LNCaP clone FGC (cell line): ENCODE measurements around the gene KLHL13.

Source experiments
- DNase-seq: peaks from one replicate; pipeline ENCODE4 v3.0.0-alpha.2; 2011; ENCODE audit warnings: low read depth
- H3K4me3 ChIP-seq: 2 replicates; pipeline ENCODE4 v1.5.1; 2011; ENCODE audit warnings: mild to moderate bottlenecking, low read depth, low read length, control low read depth
- TF ChIP-seq, protein P1 (sequence below): IDR thresholded peaks from 2 replicates; pipeline ENCODE4 v1.5.1; 2012; ENCODE audit warnings: mild to moderate bottlenecking; ENCODE audit not compliant: control insufficient read depth, insufficient read depth; ENCODE audit errors: extremely low read depth

The KLHL13 gene, protein sequence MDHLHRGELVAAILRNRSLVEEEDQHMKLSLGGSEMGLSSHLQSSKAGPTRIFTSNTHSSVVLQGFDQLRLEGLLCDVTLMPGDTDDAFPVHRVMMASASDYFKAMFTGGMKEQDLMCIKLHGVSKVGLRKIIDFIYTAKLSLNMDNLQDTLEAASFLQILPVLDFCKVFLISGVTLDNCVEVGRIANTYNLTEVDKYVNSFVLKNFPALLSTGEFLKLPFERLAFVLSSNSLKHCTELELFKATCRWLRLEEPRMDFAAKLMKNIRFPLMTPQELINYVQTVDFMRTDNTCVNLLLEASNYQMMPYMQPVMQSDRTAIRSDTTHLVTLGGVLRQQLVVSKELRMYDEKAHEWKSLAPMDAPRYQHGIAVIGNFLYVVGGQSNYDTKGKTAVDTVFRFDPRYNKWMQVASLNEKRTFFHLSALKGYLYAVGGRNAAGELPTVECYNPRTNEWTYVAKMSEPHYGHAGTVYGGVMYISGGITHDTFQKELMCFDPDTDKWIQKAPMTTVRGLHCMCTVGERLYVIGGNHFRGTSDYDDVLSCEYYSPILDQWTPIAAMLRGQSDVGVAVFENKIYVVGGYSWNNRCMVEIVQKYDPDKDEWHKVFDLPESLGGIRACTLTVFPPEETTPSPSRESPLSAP

DNA sequence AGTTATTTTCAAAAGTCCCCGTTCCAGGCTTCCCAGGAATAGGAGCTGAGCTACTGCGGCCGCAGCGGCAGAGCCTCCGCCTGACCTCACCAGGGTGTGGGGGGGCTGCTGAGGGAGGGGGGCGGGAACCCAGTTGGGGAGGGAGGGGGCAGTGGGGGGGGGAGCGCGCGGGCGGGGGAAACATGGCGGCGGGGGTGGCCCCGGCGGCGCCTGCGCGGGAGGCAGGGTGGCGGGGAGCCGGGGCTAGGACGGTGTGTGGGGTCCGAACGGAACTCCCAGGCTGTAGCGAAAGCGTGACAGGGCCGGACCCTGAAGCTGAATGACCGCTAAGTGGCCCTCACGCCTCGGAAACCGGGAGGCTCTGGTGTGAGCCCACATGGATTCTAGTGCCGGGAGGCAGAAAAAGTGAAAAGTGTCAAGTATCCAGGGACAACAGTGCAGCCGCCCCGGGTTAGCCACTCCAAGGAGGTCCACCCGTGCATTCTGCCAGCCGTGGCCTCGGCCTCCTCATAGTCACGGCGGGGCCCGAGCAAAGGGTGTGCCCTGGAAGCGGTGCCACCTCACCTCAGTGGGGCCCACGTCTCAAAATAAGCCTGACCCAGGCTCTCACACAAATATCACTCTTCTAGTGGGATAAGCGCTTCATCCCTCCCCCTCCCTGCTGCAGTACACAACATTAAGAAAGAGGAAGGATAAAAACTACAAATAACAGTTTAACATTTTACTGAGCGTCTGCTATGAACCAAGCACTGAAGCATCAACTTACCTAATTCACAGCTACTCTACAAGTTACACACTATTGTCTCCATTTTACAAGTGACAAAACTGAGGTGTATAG is at the start of gene KLHL13:
Gene KLHL13 (minus strand): TSS at position 98 of the 838 bp plus-strand sequence. CDS start 88,337 bp downstream, outside the sequence.
- DNase-seq: no peak
- TF ChIP-seq, protein P1, sequence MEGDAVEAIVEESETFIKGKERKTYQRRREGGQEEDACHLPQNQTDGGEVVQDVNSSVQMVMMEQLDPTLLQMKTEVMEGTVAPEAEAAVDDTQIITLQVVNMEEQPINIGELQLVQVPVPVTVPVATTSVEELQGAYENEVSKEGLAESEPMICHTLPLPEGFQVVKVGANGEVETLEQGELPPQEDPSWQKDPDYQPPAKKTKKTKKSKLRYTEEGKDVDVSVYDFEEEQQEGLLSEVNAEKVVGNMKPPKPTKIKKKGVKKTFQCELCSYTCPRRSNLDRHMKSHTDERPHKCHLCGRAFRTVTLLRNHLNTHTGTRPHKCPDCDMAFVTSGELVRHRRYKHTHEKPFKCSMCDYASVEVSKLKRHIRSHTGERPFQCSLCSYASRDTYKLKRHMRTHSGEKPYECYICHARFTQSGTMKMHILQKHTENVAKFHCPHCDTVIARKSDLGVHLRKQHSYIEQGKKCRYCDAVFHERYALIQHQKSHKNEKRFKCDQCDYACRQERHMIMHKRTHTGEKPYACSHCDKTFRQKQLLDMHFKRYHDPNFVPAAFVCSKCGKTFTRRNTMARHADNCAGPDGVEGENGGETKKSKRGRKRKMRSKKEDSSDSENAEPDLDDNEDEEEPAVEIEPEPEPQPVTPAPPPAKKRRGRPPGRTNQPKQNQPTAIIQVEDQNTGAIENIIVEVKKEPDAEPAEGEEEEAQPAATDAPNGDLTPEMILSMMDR: no peak
- H3K4me3 ChIP-seq: peak within 1 kb of the TSS; percentile 54

DNA sequence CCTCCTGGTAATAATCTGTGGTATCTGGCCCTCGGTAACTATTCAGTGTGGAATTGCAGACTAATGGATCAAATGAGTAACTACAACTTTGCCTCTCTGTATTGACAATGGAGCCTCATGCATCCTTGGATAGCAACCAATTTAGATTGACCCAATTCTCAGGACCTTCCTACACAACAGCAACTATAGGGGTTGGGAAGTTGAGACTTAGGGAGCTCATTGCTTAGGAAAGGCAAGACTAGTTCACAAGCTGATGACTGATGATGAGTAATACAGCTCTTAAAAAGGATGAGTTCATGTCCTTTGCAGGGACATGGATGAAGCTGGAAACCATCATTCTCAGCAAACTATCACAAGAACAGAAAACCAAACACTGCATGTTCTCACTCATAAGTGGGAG is 47.5 kb upstream of the KLHL13 start:
- TF ChIP-seq, protein P1: no peak
- H3K4me3 ChIP-seq: no peak overlapping the region
- DNase-seq: no peak

DNA sequence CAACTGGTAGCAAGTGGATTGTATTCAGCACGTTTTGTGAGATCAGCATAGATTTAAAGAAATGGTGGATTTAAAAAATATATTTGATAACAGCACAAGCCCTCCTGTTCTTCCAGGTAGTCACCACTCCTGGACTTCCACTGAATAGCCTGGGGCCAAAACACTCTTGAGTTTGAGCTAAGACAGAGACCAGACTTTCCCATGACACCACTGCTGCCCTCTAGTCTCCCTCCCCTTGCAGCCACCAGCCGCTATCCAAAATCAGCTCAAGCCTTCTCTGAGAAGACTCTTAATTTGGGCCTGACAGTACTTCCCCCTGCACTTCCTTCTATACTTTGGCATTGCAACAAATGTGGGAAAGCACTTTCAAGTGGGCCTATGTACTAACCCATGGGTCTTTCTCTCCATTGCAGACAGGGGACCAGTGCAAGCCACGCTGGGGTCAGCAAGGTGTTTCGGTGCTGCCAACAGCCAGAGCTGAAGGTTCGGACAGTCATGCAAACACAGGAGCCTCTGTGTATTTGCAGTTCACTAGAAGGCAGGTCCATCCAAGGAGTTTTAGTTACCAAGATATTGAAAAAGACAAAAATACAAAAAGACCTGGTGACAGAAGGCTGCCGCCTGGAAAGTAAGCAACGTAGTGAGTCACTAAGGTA is 40.5 kb upstream of the KLHL13 start:
- no peak for DNase-seq
- TF ChIP-seq, protein P1: no peak

DNA sequence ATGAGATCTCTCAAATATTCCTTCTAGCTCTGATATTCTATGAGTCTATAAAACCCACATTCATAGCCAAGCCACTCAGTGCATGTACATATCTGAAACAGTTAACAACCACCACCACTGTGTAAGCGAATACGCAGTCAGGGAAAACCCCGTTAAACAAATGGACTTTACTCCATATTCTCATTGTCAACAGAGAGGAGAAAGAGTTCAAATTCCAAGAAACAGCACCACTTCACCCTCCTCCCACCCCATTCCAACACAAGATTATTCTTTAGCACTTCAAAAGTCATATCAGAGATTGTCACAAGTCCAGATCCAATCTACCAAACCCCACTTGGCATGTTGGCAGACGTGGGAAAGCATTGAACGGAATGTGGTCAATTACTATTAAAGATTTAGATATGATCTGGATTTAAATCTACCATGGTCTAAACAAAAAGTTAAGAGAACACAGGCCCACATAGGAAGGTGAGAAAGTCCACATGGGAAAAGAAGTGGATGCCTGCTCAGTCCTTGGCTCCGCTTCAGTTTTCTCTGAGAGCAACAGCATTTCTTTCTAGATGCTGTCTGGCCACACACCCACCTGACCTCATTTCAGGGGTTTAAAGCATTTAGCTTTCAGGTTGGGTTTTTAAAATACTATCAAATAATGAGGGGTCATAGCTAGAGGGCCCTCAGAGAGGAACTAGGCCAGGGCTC is 39.8 kb upstream of the KLHL13 start:
- no peak overlapping the region for H3K4me3 ChIP-seq
- TF ChIP-seq, protein P1: no peak
- DNase-seq: no peak

More for the DNA sequence above, 40.5 kb upstream of the KLHL13 start:
- no peak overlapping the region for H3K4me3 ChIP-seq

DNA sequence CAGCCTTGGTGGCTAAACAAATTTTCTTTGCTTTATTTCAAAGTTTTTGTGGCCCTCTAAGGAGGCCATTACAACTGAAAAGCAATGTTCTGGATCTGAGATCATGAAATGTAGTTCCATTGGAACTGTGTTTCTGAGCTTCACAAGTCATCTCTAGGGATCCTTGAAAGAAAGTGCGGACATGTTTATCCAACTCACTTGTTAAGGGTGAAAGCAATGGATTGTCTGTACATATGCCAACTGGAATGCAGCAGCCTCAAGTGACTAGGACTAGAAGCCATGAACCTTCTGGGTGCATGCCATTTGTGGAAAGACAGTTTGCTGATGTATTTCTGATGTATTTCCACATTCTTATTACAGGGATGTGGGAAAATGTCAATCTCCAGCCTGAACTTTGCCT is 36.7 kb upstream of the KLHL13 start:
- TF ChIP-seq, protein P1: no peak
- no peak for DNase-seq
- no peak overlapping the region for H3K4me3 ChIP-seq

DNA sequence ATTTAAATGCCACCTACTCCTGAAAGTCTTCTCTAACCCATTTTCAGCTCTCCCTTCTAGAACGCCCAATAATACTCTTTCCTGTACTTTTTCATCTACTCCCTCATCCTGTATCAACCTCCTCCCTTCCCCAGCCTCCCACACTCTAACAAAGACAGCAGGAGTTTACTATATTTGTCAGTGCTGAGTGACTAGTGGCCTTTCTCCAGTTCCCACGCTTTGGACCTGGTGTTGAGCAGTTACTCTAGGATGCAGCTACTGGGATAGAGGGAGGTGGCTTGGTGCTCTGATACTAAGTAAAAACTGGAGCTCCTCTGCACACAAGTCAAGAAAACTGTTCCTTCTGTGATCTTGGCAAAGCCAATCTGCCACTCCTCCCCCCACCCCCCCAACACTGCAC is 36.1 kb upstream of the KLHL13 start:
- TF ChIP-seq, protein P1: no peak
- DNase-seq: no peak
- H3K4me3 ChIP-seq: no peak overlapping the region
